B cell (primary cell): ENCODE data around the gene ATXN3. TPM values are rescaled to one million over a fixed set of nuclear protein-coding genes. Genes with fewer than 3 reads are reported as not detected.

Experiments used
- ATAC-seq: fragments of 200-7000 bp; cut with Tn5 transposase; one replicate; pipeline ENCODE4 v1.10.0; 2021; ENCODE audit warnings: low read depth, mild to moderate bottlenecking, moderate number of reproducible peaks, moderate library complexity
- CTCF ChIA-PET: fragments of 350-600 bp; sonication (Branson Sonifier 250); formaldehyde crosslinking; loops from one replicate; lab custom pipeline; 2021; ENCODE audit warnings: antibody characterized with exemption, inconsistent platforms; lab: Charles Lee
- POLR2A ChIA-PET: fragments of 350-600 bp; sonication (Branson Sonifier 250); formaldehyde crosslinking; loops from one replicate; lab custom pipeline; 2021; ENCODE audit warnings: antibody characterized with exemption; lab: Charles Lee
- DNase-seq: peaks from one replicate; pipeline ENCODE4 v3.0.0; 2013
- H2AFZ ChIP-seq: 2 replicates; pipeline ENCODE4 v1.6.1; 2012; ENCODE audit warnings: mild to moderate bottlenecking, low read depth, low read length; ENCODE audit not compliant: insufficient read depth, poor library complexity, severe bottlenecking
- H3K27ac ChIP-seq, 2 donors: 1 replicate in 1 of 2; 2 replicates in 1 of 2; pipeline ENCODE4 v1.5.1; 2012 to 2013; ENCODE audit warnings: low read length in 2 of 2, mild to moderate bottlenecking in 2 of 2, moderate library complexity in 1 of 2
- H3K27me3 ChIP-seq, 4 experiments: fragments of 200-600 bp in 1 of 4; sonication (generic) in 1 of 4; replicated peaks in 1 of 4; 1 replicate in 2 of 4; 2 replicates in 2 of 4; pipeline versions ENCODE4 v1.6.1 to v1.7.0; 2013 to 2016; ENCODE audit warnings: low read length in 3 of 4, mild to moderate bottlenecking in 2 of 4, mixed read lengths in 1 of 4, moderate library complexity in 1 of 4; ENCODE audit not compliant: insufficient read depth in 4 of 4, control insufficient read depth in 3 of 4; ENCODE audit errors: control extremely low read depth in 1 of 4
- H3K36me3 ChIP-seq, 2 experiments: replicated peaks in 1 of 2; 1 replicate in 1 of 2; 2 replicates in 1 of 2; pipeline versions ENCODE4 v1.6.1 to v1.7.1; 2013; ENCODE audit warnings: low read length in 1 of 2; ENCODE audit not compliant: insufficient read depth in 2 of 2, control insufficient read depth in 1 of 2; ENCODE audit errors: control extremely low read depth in 1 of 2, extremely low read depth in 1 of 2
- H3K4me1 ChIP-seq, 2 donors: fragments of 200-600 bp in 1 of 2; sonication (generic) in 1 of 2; 1 replicate in 1 of 2; 2 replicates in 1 of 2; pipeline versions ENCODE4 v1.5.1 to v1.6.1; 2013 to 2017; ENCODE audit warnings: low read length in 2 of 2; ENCODE audit not compliant: control insufficient read depth in 2 of 2, insufficient read depth in 2 of 2
- H3K4me2 ChIP-seq: replicated peaks from 2 replicates; pipeline ENCODE3; 2012; ENCODE audit warnings: mild to moderate bottlenecking, low read depth, low read length; ENCODE audit not compliant: poor library complexity, severe bottlenecking
- H3K4me3 ChIP-seq, 5 experiments: fragments of 200-600 bp in 1 of 5; sonication (generic) in 1 of 5; 1 replicate in 3 of 5; 2 replicates in 2 of 5; pipeline versions ENCODE4 v1.5.1 to v1.7.0; 2011 to 2016; ENCODE audit warnings: low read length in 4 of 5, mild to moderate bottlenecking in 4 of 5, low read depth in 2 of 5, control low read depth in 1 of 5, moderate library complexity in 1 of 5; ENCODE audit not compliant: insufficient read depth in 1 of 5; ENCODE audit errors: control extremely low read depth in 1 of 5, extremely low read depth in 1 of 5
- H3K79me2 ChIP-seq: fragments of 200-600 bp; sonication (generic); one replicate; pipeline ENCODE4 v1.6.0; 2016; ENCODE audit warnings: low read length; ENCODE audit not compliant: control insufficient read depth, insufficient read depth
- H3K9ac ChIP-seq: fragments of 200-600 bp; sonication (generic); 2 replicates; pipeline ENCODE4 v1.6.1; 2017; ENCODE audit warnings: mild to moderate bottlenecking, low read length, moderate library complexity
- H3K9me3 ChIP-seq, 3 donors: one replicate each; pipeline versions ENCODE4 v1.6.1 to v1.7.1; 2013; ENCODE audit warnings: low read length in 2 of 3; ENCODE audit not compliant: control insufficient read depth in 2 of 3, insufficient read depth in 1 of 3; ENCODE audit errors: control extremely low read depth in 1 of 3
- H4K20me1 ChIP-seq: 2 replicates; pipeline ENCODE4 v1.6.0; 2012; ENCODE audit warnings: mild to moderate bottlenecking, low read length; ENCODE audit not compliant: insufficient read depth, control insufficient read depth, poor library complexity, severe bottlenecking
- H3K27ac Mint-ChIP-seq: one replicate; pipeline ENCODE4 v1.8.0; 2021; ENCODE audit warnings: mixed read lengths
- H3K27me3 Mint-ChIP-seq: one replicate; pipeline ENCODE4 v1.8.0; 2021; ENCODE audit warnings: mixed read lengths
- H3K4me1 Mint-ChIP-seq: one replicate; pipeline ENCODE4 v1.8.0; 2021; ENCODE audit warnings: mixed read lengths
- H3K4me3 Mint-ChIP-seq: one replicate; pipeline ENCODE4 v1.8.0; 2021; ENCODE audit warnings: mixed read lengths
- H3K9me3 Mint-ChIP-seq: one replicate; pipeline ENCODE4 v1.8.0; 2022; ENCODE audit warnings: mixed read lengths; ENCODE audit not compliant: insufficient read depth
- EZH2 ChIP-seq: IDR thresholded peaks from 2 replicates; pipeline ENCODE4 v1.6.1; 2012; ENCODE audit warnings: borderline replicate concordance, low read depth, mild to moderate bottlenecking, moderate library complexity, low read length; ENCODE audit not compliant: insufficient read depth, poor library complexity, severe bottlenecking
- WGBS: methylation state at CpG from one replicate; pipeline ENCODE4 v1.1.5; 2013; ENCODE audit warnings: missing lambda C conversion rate; ENCODE audit not compliant: insufficient coverage; 5-methylcytosine and 5-hydroxymethylcytosine counted together
- intact Hi-C: fragments of 100-400 bp; cut with micrococcal nuclease; formaldehyde crosslinking; loops from one replicate; pipeline ENCODE4 v1.10.0; 2022
- polyA plus RNA-seq: library from polyadenylated mRNA; depleted of rRNA; stranded (reverse); fragments of >200 nt; gene quantifications from 2 replicates; pipeline ENCODE4 v1.2.3, GENCODE V29; 2012
- total RNA-seq, 2 donors: library from RNA; stranded (reverse); fragments of 120-200 nt in 1 of 2; gene quantifications; 1 replicate in 1 of 2; 2 replicates in 1 of 2; pipeline versions ENCODE4 v1.2.3 to v1.2.4, GENCODE V29; 2013 to 2022
- TF ChIP-seq, protein P1 (sequence below): fragments of 200-600 bp; IDR thresholded peaks from one replicate; pipeline ENCODE4 v1.8.0; 2022; ENCODE audit warnings: antibody characterized with exemption, mild to moderate bottlenecking

Gene ATXN3
- total and polyA plus RNA-seq, 2 donors (not counting 1 experiment from before 2014, with no cell fraction given), result 16.2 to 51.6 TPM

DNA sequence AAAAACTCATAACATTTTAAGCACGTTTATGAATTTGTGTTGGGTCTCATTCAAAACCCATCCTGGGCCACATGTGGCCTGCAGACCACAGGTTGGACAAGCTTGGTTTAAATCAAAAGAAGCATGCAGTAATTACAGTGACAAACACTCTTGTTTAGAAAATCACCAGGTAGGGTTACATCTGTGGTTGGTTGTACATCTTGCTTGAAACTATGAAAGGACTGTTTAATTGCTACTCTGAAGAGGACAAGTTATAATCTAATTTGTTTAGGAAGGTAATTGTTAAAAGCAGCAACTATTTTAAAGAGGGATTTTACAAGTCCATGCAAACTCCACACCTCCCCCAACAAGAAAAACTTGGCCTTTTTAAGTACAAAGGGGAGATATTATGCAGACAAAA, 70.5 kb downstream of the ATXN3 start:
- Histone ChIP-seq H3K27ac (no peak overlapping the region), H3K4me1 (peaks cover 18 to 20% of the 10 kb centered on the region in 2 donors), H3K27me3 (no peaks in the 10 kb centered on the region), H3K79me2 (peaks cover 71% of the 10 kb centered on the region), H3K9me3 (no peaks in the 10 kb centered on the region), H3K36me3 (peaks cover 2 to 14% of the 10 kb centered on the region in 2 experiments), H4K20me1 (peaks cover 8% of the 10 kb centered on the region), H2AFZ (no peak overlapping the region), H3K4me3 (no peak overlapping the region), H3K4me2 (no peak overlapping the region), H3K9ac (no peak overlapping the region)
- intact Hi-C loops, result no loop called here
- POLR2A ChIA-PET, result no interaction called here
- WGBS, result no CpG with 5 or more reads among the region's 1 CpG
- Mint-ChIP-seq H3K9me3 (no peaks in the 10 kb centered on the region), H3K27me3 (no peaks in the 10 kb centered on the region), H3K27ac (no peak overlapping the region), H3K4me1 (peaks cover 44% of the 10 kb centered on the region), H3K4me3 (no peak overlapping the region)
- CTCF ChIA-PET, result no interaction called here
- DNase-seq (no peak), ATAC-seq (no peak)
- TF ChIP-seq EZH2, result no peak
- TF ChIP-seq, protein P1, sequence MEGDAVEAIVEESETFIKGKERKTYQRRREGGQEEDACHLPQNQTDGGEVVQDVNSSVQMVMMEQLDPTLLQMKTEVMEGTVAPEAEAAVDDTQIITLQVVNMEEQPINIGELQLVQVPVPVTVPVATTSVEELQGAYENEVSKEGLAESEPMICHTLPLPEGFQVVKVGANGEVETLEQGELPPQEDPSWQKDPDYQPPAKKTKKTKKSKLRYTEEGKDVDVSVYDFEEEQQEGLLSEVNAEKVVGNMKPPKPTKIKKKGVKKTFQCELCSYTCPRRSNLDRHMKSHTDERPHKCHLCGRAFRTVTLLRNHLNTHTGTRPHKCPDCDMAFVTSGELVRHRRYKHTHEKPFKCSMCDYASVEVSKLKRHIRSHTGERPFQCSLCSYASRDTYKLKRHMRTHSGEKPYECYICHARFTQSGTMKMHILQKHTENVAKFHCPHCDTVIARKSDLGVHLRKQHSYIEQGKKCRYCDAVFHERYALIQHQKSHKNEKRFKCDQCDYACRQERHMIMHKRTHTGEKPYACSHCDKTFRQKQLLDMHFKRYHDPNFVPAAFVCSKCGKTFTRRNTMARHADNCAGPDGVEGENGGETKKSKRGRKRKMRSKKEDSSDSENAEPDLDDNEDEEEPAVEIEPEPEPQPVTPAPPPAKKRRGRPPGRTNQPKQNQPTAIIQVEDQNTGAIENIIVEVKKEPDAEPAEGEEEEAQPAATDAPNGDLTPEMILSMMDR, result no peak

DNA sequence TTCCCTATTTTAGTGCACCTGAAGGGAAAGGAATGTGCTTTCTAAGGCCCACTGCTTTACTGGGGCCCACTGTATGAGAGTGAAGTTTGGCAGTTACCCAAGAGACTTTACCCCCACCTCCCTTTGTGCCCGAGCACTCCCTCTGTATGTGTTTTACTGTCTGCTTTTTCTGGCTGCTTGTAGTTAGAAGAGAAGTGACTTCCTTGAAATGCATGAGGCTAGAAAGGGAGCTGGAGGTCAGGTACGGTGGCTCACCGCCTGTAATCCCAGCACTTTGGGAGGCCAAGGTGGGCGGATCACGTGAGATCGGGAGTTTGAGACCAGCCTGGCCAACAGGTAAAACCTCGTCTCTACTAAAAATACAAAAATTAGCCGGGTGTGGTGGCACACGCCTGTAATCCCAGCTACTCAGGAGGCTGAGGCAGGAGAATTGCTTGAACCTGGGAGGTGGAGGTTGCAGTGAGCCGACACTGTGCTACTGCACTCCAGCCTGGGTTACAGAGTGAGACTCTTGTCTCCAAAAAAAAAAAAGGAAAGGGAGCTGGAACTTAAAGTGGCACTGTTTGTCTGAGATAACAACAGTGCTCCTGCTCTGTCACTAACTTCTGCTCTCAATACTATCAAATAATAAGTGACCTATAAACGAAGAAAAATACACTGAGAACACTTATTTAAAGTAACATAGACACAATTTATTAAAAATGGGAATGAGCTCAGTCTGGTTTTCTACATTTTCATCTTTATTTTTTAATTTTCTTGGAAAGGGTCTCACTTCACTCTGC, 72.3 kb downstream of the ATXN3 start:
- peaks cover 13 to 14% of the 10 kb centered on the region in 2 donors for H3K4me1 ChIP-seq
- Mint-ChIP-seq H3K27ac (no peak overlapping the region), H3K4me1 (peaks cover 31% of the 10 kb centered on the region), H3K27me3 (no peaks in the 10 kb centered on the region), H3K9me3 (no peaks in the 10 kb centered on the region), H3K4me3 (no peak overlapping the region)
- CTCF ChIA-PET, result no interaction called here
- 94% methylated on average over 2 of the region's 11 CpGs for WGBS
- H3K79me2 ChIP-seq, result peaks cover 62% of the 10 kb centered on the region
- no peak overlapping the region for H3K4me2 ChIP-seq
- intact Hi-C loops, result no loop called here
- H3K36me3 ChIP-seq, result peaks cover 6 to 18% of the 10 kb centered on the region in 2 experiments
- H3K9ac ChIP-seq, result no peak overlapping the region
- DNase-seq (no peak), ATAC-seq (no peak)
- peaks cover 8% of the 10 kb centered on the region for H4K20me1 ChIP-seq
- POLR2A ChIA-PET, result no interaction called here
- H3K4me3 ChIP-seq, result no peak overlapping the region
- no peaks in the 10 kb centered on the region for H3K27me3 ChIP-seq
- no peak overlapping the region for H2AFZ ChIP-seq
- H3K9me3 ChIP-seq, result no peaks in the 10 kb centered on the region
- no peak for TF ChIP-seq EZH2
- TF ChIP-seq, protein P1, result no peak
- no peak overlapping the region for H3K27ac ChIP-seq
